GM06990 (cell line): Measurements from ENCODE around the gene VWA8.

Source experiments
- DNase-seq: peaks from one replicate; pipeline ENCODE4 v3.0.0-alpha.2; 2011; ENCODE audit not compliant: insufficient read length; ENCODE audit errors: extremely low read depth
- H3K27me3 ChIP-seq: replicated peaks from 2 replicates; pipeline ENCODE4 v1.6.0; 2011; ENCODE audit warnings: low read length; ENCODE audit not compliant: control insufficient read depth, insufficient read depth
- H3K36me3 ChIP-seq: 2 replicates; pipeline ENCODE4 v1.5.1; 2011; ENCODE audit warnings: low read length; ENCODE audit not compliant: control insufficient read depth, insufficient read depth
- H3K4me3 ChIP-seq: replicated peaks from 2 replicates; pipeline ENCODE4 v1.5.1; 2011; ENCODE audit warnings: low read depth, mild to moderate bottlenecking, control low read depth, low read length
- TF ChIP-seq, protein P1 (sequence below): IDR thresholded peaks from 2 replicates; pipeline ENCODE4 v1.5.1; 2011; ENCODE audit warnings: low read length, control low read depth, mild to moderate bottlenecking, inconsistent platforms; ENCODE audit not compliant: insufficient read depth, poor library complexity, severe bottlenecking

The VWA8 gene

DNA sequence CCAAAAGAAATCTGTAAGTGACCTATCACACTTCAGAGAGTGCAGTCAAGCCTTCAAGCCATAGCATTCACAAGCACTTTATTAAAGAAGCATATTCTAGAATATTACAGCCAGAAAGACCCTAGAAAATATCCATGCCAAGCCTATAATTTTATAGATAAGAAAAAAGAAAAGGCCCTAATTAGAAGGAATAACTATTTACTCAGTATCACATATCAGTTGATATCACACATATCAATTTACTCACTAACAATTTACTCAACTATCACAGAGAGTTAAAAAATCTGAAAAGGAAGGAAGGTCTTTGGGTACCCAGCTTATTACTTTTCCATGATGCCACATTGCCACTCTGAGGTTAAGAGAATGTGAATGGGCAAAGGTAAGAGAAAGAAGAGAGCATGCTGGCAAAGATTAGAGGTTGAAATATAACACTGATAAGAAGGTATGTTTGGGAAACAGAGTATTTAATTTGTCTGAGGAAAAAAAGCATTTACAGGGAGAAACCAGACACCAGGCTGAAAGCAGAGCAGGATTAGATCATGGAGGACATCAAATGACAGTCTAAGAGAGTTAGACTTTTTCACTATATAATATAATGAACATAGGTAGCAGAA is 186.2 kb downstream of the VWA8 start:
- DNase-seq: no peak
- no peak overlapping the region for H3K4me3 ChIP-seq

DNA sequence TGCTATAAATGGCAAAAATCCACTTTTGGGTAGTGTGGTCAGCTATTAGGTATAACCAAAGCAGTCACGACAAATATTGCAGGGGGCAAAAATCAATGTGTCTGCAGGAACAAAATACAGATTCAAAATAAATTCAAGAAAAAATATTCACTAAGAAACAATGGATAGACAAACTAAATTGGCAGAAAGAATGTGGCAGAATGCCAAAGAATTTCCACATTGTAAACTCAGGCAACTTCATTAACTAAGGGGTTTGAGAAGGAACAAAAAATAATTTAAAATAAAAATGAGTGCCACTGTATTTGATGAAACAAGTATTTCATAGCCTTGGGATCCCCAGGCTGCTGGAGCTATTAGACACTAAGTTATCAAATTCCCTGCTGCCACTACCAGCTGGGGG is 193.1 kb downstream of the VWA8 start:
- TF ChIP-seq, protein P1, sequence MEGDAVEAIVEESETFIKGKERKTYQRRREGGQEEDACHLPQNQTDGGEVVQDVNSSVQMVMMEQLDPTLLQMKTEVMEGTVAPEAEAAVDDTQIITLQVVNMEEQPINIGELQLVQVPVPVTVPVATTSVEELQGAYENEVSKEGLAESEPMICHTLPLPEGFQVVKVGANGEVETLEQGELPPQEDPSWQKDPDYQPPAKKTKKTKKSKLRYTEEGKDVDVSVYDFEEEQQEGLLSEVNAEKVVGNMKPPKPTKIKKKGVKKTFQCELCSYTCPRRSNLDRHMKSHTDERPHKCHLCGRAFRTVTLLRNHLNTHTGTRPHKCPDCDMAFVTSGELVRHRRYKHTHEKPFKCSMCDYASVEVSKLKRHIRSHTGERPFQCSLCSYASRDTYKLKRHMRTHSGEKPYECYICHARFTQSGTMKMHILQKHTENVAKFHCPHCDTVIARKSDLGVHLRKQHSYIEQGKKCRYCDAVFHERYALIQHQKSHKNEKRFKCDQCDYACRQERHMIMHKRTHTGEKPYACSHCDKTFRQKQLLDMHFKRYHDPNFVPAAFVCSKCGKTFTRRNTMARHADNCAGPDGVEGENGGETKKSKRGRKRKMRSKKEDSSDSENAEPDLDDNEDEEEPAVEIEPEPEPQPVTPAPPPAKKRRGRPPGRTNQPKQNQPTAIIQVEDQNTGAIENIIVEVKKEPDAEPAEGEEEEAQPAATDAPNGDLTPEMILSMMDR: no peak
- Histone ChIP-seq H3K36me3 (no peaks in the 10 kb centered on the region), H3K27me3 (no peaks in the 10 kb centered on the region), H3K4me3 (no peak overlapping the region)
- no peak for DNase-seq

More for the DNA sequence above, 186.2 kb downstream of the VWA8 start:
- Histone ChIP-seq H3K27me3 (no peaks in the 10 kb centered on the region), H3K36me3 (no peaks in the 10 kb centered on the region)
- TF ChIP-seq, protein P1: no peak

DNA sequence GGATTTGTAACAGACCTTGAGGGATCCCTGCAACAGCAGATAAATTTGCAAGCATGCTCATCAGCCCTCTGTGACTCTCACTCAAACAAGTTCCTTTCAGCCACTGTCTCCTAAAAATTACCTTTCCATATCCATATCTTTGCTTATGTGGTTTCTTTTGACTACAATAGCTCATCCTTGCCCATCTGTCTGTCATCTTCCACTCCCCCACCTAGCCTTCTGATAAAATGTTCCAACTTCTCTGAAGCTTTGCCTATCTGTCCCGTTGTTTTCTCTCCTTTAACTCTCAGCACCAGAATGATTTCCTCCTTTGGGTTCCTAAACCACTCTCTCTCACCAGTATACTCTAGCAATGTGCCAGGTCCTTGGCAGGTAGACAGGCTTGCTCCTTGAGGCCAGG is 194.5 kb downstream of the VWA8 start:
- no peak for DNase-seq
- Histone ChIP-seq H3K36me3 (no peaks in the 10 kb centered on the region), H3K4me3 (no peak overlapping the region), H3K27me3 (no peaks in the 10 kb centered on the region)
- TF ChIP-seq, protein P1: no peak

DNA sequence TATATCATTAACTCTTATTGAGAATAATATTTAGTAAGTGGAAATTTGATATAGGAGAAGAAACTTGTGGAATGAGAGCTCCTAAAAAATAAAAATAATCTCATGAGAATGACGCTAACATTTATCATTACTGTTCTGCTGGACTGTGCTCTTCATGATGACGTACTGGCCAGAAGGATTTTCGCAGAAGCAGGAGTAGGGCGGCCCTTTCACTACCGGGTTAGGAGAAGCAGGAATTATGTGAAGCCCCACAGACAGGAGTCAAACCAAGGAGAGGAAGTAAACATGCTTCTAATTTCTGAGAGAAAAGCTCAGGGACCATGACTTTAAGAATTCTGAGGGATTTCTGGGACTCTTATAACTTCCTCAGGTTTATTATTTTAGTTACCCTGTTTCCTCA is 195.1 kb downstream of the VWA8 start:
- H3K27me3 ChIP-seq: no peaks in the 10 kb centered on the region

DNA sequence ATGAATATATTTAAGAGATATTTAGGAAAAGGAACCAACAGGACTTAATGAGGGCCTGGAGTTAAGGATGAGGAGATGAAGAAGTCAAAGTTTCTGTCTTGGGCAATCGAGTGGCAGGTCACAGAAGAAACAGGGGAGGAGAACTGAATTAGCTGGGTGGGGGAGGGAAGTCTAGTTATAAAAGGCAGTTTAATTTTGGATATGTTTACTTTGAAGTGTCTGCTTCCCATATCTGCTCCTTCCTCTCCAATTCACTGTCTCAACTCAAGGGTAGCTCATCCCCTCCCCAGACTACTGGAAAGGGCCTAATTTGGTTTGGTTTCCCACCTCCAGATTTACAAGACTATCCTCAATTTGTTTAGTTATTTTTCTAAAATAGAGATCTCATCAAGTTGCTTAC is 195.9 kb downstream of the VWA8 start:
- DNase-seq: no peak
- H3K4me3 ChIP-seq: no peak overlapping the region
- no peaks in the 10 kb centered on the region for H3K27me3 ChIP-seq
- TF ChIP-seq, protein P1: no peak
- H3K36me3 ChIP-seq: no peaks in the 10 kb centered on the region

More for the DNA sequence above, 195.1 kb downstream of the VWA8 start:
- Histone ChIP-seq H3K4me3 (no peak overlapping the region), H3K36me3 (no peaks in the 10 kb centered on the region)
- DNase-seq: no peak
- TF ChIP-seq, protein P1: no peak

DNA sequence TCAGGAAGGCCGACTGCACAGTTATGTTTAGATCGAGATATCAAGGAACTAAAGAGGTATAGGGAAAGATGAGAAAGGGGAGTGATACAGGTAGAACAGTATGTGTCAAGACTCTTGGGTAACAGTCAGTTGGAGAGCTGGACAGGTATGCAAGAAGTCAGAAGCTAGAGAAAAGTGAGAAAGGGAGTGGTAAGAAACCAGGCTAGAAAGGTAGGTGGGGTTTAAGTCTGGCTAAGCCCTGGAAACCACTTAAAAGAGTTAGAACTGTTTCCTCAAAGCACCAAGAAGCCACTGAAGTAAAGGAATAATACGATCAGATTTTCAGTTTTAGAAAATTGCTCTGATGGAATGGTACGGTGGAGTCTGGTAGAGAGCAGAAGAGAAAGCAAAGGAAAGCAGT is 196.4 kb downstream of the VWA8 start:
- Histone ChIP-seq H3K4me3 (no peak overlapping the region), H3K27me3 (no peaks in the 10 kb centered on the region), H3K36me3 (no peaks in the 10 kb centered on the region)
- TF ChIP-seq, protein P1: no peak
- no peak for DNase-seq
